Effector memory CD4-positive, alpha-beta T cell (primary cell): ENCODE data around the gene EP300.
"Not testable (repeated sequence)": the region's sequence is repeated elsewhere in the genome, so short reads cannot be mapped to it uniquely, and the experiment has no call there.

Experiments
- DNase-seq, 3 donors: peaks; one replicate each; pipeline ENCODE4 v3.0.0-alpha.2; 2020
- H3K27ac ChIP-seq: 2 replicates; pipeline ENCODE4 v1.7.0; 2013; ENCODE audit warnings: mild to moderate bottlenecking, low read length, moderate library complexity; ENCODE audit not compliant: insufficient read depth, poor library complexity, severe bottlenecking
- H3K27me3 ChIP-seq: replicated peaks from 2 replicates; pipeline ENCODE4 v1.7.0; 2013; ENCODE audit warnings: mild to moderate bottlenecking, low read length; ENCODE audit not compliant: insufficient read depth, control insufficient read depth, poor library complexity, severe bottlenecking
- H3K36me3 ChIP-seq: 2 replicates; pipeline ENCODE4 v1.7.0; 2013; ENCODE audit warnings: mild to moderate bottlenecking, low read length, moderate library complexity; ENCODE audit not compliant: control insufficient read depth, insufficient read depth
- H3K4me1 ChIP-seq: 2 replicates; pipeline ENCODE4 v1.7.0; 2013; ENCODE audit warnings: low read length, mild to moderate bottlenecking; ENCODE audit not compliant: control insufficient read depth, insufficient read depth, poor library complexity, severe bottlenecking
- H3K4me3 ChIP-seq: 2 replicates; pipeline ENCODE4 v1.7.0; 2013; ENCODE audit warnings: low read length, low read depth, mild to moderate bottlenecking; ENCODE audit not compliant: insufficient read depth, poor library complexity, severe bottlenecking
- H3K9me3 ChIP-seq: 2 replicates; pipeline ENCODE4 v1.7.0; 2013; ENCODE audit warnings: mild to moderate bottlenecking, low read length, moderate library complexity; ENCODE audit not compliant: control insufficient read depth
- total RNA-seq, 3 donors: gene quantifications; one replicate each; lab custom pipeline; 2026; lab: John Stamatoyannopoulos, UW

EP300 gene
- total RNA-seq = 177 to 276 (median 209) reads per million in 3 donors

- Histone ChIP-seq H3K36me3 (no peaks in the 10 kb centered on the region), H3K27me3 (no peaks in the 10 kb centered on the region), H3K4me1 (peaks cover 21% of the 10 kb centered on the region), H3K4me3 (peak within 1 kb of the TSS; percentile 93), H3K27ac (peak within 1 kb of the TSS; percentile 100), H3K9me3 (no peaks in the 10 kb centered on the region)
- DNase-seq = peak; percentile 75 to 83 (median 81)
Measured at GRCh38 chr22:41092023-41092817, at the start of gene EP300. EP300 (plus strand) TSS chr22:41092592; CDS start chr22:41093005, 413 bp downstream.

- H3K4me1 ChIP-seq = no peaks in the 10 kb centered on the region
- no peaks in the 10 kb centered on the region for H3K36me3 ChIP-seq
- H3K27me3 ChIP-seq = no peaks in the 10 kb centered on the region
- DNase-seq = no peak
- no peaks in the 10 kb centered on the region for H3K9me3 ChIP-seq
- no peak overlapping the region for H3K27ac ChIP-seq
- no peak overlapping the region for H3K4me3 ChIP-seq
Measured at GRCh38 chr22:41043722-41044121, 48.7 kb upstream of the EP300 start.

DNA sequence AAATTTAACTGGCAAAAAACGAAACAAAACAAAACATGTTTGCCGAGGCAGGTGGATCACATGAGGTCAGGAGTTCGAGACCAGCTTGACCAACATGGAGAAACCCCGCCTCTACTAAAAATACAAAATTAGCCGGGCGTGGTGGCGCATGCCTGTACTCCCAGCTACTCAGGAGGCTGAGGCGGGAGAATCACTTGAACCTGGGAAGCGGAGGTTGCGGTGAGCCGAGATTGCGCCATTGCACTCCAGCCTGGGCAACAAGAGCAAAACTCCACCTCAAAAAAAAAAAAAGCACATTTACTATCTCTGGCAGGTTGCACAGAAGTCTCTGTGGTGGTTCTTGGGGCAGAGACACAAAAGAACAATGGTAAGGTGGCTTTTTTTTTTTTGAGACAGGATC, 46.8 kb upstream of the EP300 start:
- not testable (repeated sequence) for H3K36me3 ChIP-seq, H3K27me3 ChIP-seq, H3K4me3 ChIP-seq, H3K27ac ChIP-seq, H3K4me1 ChIP-seq, H3K9me3 ChIP-seq, DNase-seq

DNA sequence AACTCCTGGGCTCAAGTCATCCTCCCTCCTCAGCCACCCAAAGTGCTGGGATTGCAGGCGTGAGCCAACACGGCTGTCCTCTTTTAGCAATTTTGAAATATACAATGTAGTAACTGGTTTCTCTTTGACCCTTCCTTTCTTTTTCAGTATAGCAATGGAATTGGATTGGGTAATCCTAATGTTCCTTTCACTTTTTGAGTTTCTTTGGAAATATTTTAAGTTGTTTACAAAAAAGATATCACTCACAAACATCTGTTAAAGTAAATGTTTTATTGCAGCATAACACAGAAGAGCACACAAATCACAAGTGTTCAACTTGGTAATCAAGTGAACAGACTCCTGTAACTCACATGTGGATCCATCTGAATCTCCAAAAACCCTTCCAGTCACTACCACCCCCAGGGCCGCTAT, 44.6 kb upstream of the EP300 start:
- DNase-seq = no peak
- H3K9me3 ChIP-seq = no peaks in the 10 kb centered on the region
- H3K4me1 ChIP-seq = no peaks in the 10 kb centered on the region
- H3K36me3 ChIP-seq = no peaks in the 10 kb centered on the region
- H3K27me3 ChIP-seq = no peaks in the 10 kb centered on the region
- H3K4me3 ChIP-seq = no peak overlapping the region
- no peak overlapping the region for H3K27ac ChIP-seq

GRCh38 chr22:41048345-41048744, 44.0 kb upstream of the EP300 start:
- H3K27me3 ChIP-seq, H3K4me1 ChIP-seq, H3K4me3 ChIP-seq, H3K9me3 ChIP-seq, H3K27ac ChIP-seq, H3K36me3 ChIP-seq, DNase-seq: not testable (repeated sequence)

DNA sequence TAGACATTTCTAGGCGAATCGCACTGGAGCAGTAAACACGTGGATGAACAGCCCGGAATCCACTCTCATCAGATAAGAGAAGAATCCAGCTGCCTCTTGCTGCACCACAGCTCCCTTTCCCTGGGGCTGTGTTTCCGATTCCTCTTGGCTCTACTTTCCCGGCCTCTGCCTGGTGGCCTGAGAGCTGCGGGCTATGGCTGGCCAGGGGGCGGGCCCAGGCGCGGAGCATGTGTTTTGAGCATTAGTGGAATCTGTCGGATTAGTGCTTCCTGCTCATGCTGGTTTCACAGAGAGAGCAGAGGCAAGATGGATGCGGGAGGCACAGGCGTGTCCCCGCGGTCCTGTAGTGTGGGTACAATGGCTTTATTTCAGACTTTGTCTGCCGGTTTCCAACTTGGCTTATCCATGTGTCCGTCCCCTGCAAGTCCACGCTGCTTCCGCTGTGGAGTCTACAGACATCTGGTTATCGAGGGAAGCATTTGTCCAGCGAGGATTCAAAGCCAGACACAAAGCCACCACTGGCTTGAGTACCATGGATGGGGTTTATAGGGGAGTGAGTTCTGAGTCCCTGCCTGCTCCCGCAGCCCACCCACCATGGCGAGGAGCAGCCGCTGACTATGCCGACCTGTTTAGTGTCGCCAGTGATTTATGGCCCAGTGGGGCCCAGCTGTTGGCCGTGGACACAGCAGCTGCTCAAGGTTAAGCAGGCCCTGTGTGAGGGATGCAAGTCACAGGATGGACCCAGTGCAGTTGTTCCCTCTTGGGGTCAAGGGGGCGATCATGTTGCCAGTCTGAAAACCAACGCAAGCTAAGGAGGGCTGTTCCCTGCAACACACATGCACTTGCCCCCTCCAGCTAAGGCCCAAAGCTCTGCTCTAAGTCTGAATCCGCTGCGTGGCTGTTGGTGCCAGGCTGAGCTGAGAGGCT, 43.3 kb upstream of the EP300 start:
- DNase-seq = no peak
- no peaks in the 10 kb centered on the region for H3K9me3 ChIP-seq
- H3K4me1 ChIP-seq = no peaks in the 10 kb centered on the region
- no peak overlapping the region for H3K4me3 ChIP-seq
- no peaks in the 10 kb centered on the region for H3K36me3 ChIP-seq
- H3K27ac ChIP-seq = no peak overlapping the region
- H3K27me3 ChIP-seq = no peaks in the 10 kb centered on the region

GRCh38 chr22:41049795-41050194, 42.6 kb upstream of the EP300 start:
- H3K4me1 ChIP-seq, H3K4me3 ChIP-seq, H3K36me3 ChIP-seq, H3K27me3 ChIP-seq, H3K27ac ChIP-seq, H3K9me3 ChIP-seq, DNase-seq: not testable (repeated sequence)

DNA sequence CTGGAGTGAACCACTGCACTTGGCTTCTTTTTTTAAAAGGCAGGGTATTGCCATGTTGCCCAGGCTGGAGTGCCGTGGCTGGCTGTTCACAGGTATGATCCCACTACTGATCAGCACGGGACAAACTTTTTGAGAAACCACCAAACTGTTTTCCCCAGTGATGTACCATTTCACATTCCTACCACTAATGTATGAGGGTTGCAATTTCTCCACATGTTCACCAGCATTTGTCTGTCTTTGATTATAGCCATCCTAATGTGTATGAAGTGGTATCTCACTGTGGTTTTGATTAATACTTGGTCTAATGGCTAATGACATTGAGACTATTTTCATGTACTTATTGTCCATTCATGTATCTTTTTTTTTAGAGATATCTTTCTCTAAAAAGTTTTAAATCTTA, 41.5 kb upstream of the EP300 start:
- H3K27me3 ChIP-seq = no peaks in the 10 kb centered on the region
- no peaks in the 10 kb centered on the region for H3K36me3 ChIP-seq
- no peaks in the 10 kb centered on the region for H3K4me1 ChIP-seq
- H3K9me3 ChIP-seq = no peaks in the 10 kb centered on the region
- no peak for DNase-seq
- H3K27ac ChIP-seq = no peak overlapping the region
- H3K4me3 ChIP-seq = no peak overlapping the region

DNA sequence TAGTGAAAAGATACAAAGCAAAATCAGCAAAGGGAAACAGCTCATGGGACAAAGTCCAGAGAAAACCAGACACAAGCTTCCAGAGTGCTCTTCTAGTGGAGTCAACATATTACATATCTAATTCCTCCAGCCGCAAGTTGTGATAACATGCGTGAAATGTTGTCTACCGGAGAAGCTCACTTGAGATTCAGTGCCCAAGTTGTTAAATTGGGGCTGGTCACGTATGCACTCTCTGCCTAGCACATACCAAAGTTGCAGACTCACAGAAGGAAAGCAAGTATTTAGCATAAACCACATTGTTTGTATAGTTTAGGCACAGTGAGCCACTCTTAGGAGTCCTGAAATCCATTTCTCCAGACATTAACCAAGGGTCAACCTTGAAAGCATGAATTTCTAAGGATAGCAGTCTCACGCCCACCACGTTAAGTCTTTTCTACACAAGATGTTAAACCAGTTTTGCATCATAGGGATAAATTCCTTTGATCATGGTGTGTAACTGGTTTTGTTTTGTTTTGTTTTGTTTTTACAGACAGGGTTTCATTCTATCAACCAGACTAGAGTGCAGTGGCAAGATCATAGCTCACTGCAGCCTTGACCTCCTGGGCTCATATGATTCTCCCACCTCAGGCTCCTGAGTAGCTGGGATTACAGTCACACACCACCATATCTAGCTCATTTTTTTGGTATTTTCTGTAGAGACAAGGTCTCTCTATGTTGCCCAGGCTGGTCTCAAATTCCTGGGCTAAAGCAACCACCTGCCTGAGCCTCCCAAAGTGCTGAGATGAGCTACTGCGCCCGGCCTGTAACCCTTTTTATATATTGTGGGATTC, 39.5 kb upstream of the EP300 start:
- DNase-seq = no peak
- Histone ChIP-seq H3K4me1 (no peaks in the 10 kb centered on the region), H3K9me3 (no peaks in the 10 kb centered on the region), H3K4me3 (no peak overlapping the region), H3K27me3 (no peaks in the 10 kb centered on the region), H3K27ac (no peak overlapping the region), H3K36me3 (no peaks in the 10 kb centered on the region)
